GM21619 (cell line): ENCODE results near the gene CLHC1.
"Not testable (repeated sequence)": the region's sequence is repeated elsewhere in the genome, so short reads cannot be mapped to it uniquely, and the experiment has no call there.

ENCODE experiments used
- ATAC-seq: cut with Tn5 transposase; IDR thresholded peaks from one replicate; pipeline ENCODE4 v1.9.1; 2021; ENCODE audit not compliant: unreplicated experiment

CLHC1 gene

GRCh38 chr2:55232084-55232862, at the start of gene CLHC1, which contains the start of gene RPS27A:
CLHC1 (minus strand) TSS chr2:55232293; CDS start chr2:55222411, 9,882 bp downstream.
RPS27A (plus strand) TSS chr2:55232688; CDS start chr2:55232825, 137 bp downstream.
- peak; percentile 90 for ATAC-seq

GRCh38 chr2:55280851-55281546, 48.9 kb upstream of the CLHC1 start:
- ATAC-seq = not testable (repeated sequence)

GRCh38 chr2:55279859-55280424, 47.8 kb upstream of the CLHC1 start:
- ATAC-seq = not testable (repeated sequence)

- not testable (repeated sequence) for ATAC-seq
Measured at GRCh38 chr2:55279214-55279835, 47.2 kb upstream of the CLHC1 start.

GRCh38 chr2:55277310-55277709, 45.2 kb upstream of the CLHC1 start:
- ATAC-seq = no peak

- ATAC-seq = not testable (repeated sequence)
Measured at GRCh38 chr2:55274346-55274745, 42.3 kb upstream of the CLHC1 start.

GRCh38 chr2:55269645-55269990, 37.5 kb upstream of the CLHC1 start:
- no peak for ATAC-seq

- peak; percentile 96 for ATAC-seq
Measured at GRCh38 chr2:55268907-55269644, 37.0 kb upstream of the CLHC1 start, which contains the start of gene MTIF2. MTIF2 (minus strand) TSS chr2:55269231; CDS start chr2:55263858, 5,373 bp downstream.

- ATAC-seq = no peak
Measured at GRCh38 chr2:55268288-55268906, 36.3 kb upstream of the CLHC1 start.

- not testable (repeated sequence) for ATAC-seq
Measured at GRCh38 chr2:55259586-55259985, 27.5 kb upstream of the CLHC1 start.

- no peak for ATAC-seq
Measured at GRCh38 chr2:55252832-55253231, 20.7 kb upstream of the CLHC1 start.

GRCh38 chr2:55247025-55247424, 14.9 kb upstream of the CLHC1 start:
- no peak for ATAC-seq

GRCh38 chr2:55245411-55245810, 13.3 kb upstream of the CLHC1 start:
- no peak for ATAC-seq

- no peak for ATAC-seq
Measured at GRCh38 chr2:55242617-55243016, 10.5 kb upstream of the CLHC1 start.

- not testable (repeated sequence) for ATAC-seq
Measured at GRCh38 chr2:55241582-55241981, 9.5 kb upstream of the CLHC1 start.

- no peak for ATAC-seq
Measured at GRCh38 chr2:55239656-55240222, 7.6 kb upstream of the CLHC1 start.

GRCh38 chr2:55236992-55237543, 5.0 kb upstream of the CLHC1 start:
- no peak for ATAC-seq

GRCh38 chr2:55235724-55236538, 3.8 kb upstream of the CLHC1 start:
- no peak for ATAC-seq

GRCh38 chr2:55233658-55233940, 1.5 kb upstream of the CLHC1 start:
- no peak for ATAC-seq
